Measurements from ENCODE around the gene BTLA.
"Not testable (repeated sequence)": the region's sequence is repeated elsewhere in the genome, so short reads cannot be mapped to it uniquely, and the experiment has no call there.

The BTLA gene

GRCh38 chr3:112500621-112501020 is 1.3 kb upstream of the BTLA start:
- H3K4me3 ChIP-seq (replicated peaks; ENCODE audit: low read depth, low read length), result no peak overlapping the region
- DNase-seq (ENCODE audit: low read depth), result no peak
- TF ChIP-seq CTCF (IDR thresholded peaks at IDR 0.05; ENCODE audit: low read length, missing control alignments), result no peak

- no peak for DNase-seq (ENCODE audit: low read depth)
- no peak overlapping the region for H3K4me3 ChIP-seq (replicated peaks; ENCODE audit: low read depth, low read length)
- TF ChIP-seq CTCF (IDR thresholded peaks at IDR 0.05; ENCODE audit: low read length, missing control alignments), result no peak
These were observed 1.2 kb downstream of the BTLA start for GRCh38 chr3:112497897-112498548.

GRCh38 chr3:112496366-112497067 is 2.8 kb downstream of the BTLA start:
- TF ChIP-seq CTCF (IDR thresholded peaks at IDR 0.05; ENCODE audit: low read length, missing control alignments), result no peak
- no peak overlapping the region for H3K4me3 ChIP-seq (replicated peaks; ENCODE audit: low read depth, low read length)
- no peak for DNase-seq (ENCODE audit: low read depth)

GRCh38 chr3:112494448-112494767 is 4.9 kb downstream of the BTLA start:
- not testable (repeated sequence) for DNase-seq (ENCODE audit: low read depth); H3K4me3 ChIP-seq (replicated peaks; ENCODE audit: low read depth, low read length)

- no peak for TF ChIP-seq CTCF (IDR thresholded peaks at IDR 0.05; ENCODE audit: low read length, missing control alignments)
- no peak overlapping the region for H3K4me3 ChIP-seq (replicated peaks; ENCODE audit: low read depth, low read length)
- DNase-seq (ENCODE audit: low read depth), result no peak
These were observed 7.1 kb downstream of the BTLA start for GRCh38 chr3:112492124-112492523.

GRCh38 chr3:112491373-112491772 is 7.9 kb downstream of the BTLA start:
- no peak for TF ChIP-seq CTCF (IDR thresholded peaks at IDR 0.05; ENCODE audit: low read length, missing control alignments)
- H3K4me3 ChIP-seq (replicated peaks; ENCODE audit: low read depth, low read length), result no peak overlapping the region
- no peak for DNase-seq (ENCODE audit: low read depth)

- no peak for TF ChIP-seq CTCF (IDR thresholded peaks at IDR 0.05; ENCODE audit: low read length, missing control alignments)
- DNase-seq (ENCODE audit: low read depth), result no peak
- H3K4me3 ChIP-seq (replicated peaks; ENCODE audit: low read depth, low read length), result no peak overlapping the region
These were observed 9.4 kb downstream of the BTLA start for GRCh38 chr3:112489674-112490479.
